ENCODE data around the gene ENDOU.
A peak's percentile ranks its signal among the peaks of the same experiment; 100 is the strongest.

Gene ENDOU

DNA sequence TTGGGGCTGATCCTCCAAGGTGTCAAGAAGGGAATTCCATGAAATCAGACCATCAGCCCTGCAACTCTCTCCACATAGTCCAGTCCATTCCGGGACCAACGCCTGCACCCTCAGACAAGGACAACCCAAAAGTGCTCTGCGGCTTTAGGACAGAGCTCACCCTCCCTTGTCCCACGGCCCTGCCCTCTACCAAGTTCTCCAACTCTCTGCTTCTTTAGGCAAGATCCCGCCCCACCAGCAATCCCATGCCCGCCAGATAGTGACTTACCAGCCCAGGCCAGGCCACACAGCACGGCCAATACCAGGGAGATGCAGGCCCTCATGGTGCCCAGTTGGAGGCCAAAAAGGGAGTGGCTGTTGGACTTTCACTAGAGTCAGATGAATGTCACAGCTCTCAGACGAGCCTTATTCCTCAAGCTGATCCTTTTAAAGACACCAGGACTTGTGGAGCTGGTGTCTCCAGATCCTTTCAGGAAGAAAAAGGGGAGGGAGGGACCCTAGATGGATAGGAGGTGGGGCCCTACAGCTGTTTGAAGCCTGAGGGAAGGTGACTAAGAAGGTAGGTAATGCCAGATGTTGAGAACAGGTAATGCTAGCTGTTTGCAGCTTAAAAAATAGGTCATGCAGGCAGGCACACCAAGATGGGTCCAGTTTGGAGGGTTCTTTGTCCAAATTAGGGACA lies at the start of gene ENDOU:
Gene ENDOU (minus strand): TSS at position 400 of the 682 bp plus-strand sequence. CDS start 77 bp downstream, at position 323.
- no peak for DNase-seq (ENCODE audit: low read depth in 2 of 2)

GRCh38 chr12:47774663-47775062 lies 49.4 kb upstream of the ENDOU start:
- no peak for DNase-seq (ENCODE audit: low read depth in 2 of 2)

DNA sequence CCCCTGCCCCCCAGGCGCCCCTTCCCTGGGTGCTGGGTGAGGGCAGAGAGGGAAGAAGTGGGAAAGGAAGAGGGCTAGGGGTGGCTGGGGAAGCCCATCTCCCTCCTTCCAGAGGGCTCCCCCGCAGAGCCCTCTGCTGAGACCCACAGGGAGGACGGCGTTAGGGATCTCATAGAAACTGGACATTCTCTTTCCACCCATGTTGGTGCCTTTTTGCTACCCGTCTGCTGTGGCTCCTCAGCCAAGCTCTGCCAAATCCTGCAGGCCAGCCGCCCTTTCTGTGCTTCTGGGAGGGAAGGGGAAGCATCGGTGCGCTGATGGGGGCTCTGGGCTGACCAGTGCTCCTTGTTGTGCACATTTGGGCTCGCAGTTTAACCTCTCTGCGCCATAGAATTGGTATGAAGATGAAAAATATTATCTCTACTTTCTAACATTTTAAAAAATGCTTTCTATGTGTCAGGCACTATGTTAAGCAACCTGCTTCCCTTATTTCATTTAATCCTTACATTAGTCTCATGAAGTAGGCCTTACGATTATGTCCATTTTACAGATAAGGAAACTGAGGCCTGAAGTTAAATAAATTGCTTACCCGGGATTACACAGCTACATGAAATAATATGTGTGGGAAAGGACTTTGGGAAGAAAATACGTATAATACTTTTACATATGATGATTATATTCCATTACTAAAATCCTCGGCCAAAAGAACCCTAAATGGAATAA lies 48.7 kb upstream of the ENDOU start:
- DNase-seq (ENCODE audit: low read depth in 2 of 2), result no peak

- DNase-seq (ENCODE audit: low read depth in 2 of 2), result peak; percentile 16 to 69
These were observed 48.0 kb upstream of the ENDOU start, which contains the start of gene SLC48A1 for GRCh38 chr12:47773062-47773857. Gene SLC48A1, plus strand, starts transcription at chr12:47773238. Its CDS starts 67 bp downstream, at chr12:47773305.

- DNase-seq (ENCODE audit: low read depth in 2 of 2), result no peak
These were observed 47.4 kb upstream of the ENDOU start for GRCh38 chr12:47772738-47773061.

DNA sequence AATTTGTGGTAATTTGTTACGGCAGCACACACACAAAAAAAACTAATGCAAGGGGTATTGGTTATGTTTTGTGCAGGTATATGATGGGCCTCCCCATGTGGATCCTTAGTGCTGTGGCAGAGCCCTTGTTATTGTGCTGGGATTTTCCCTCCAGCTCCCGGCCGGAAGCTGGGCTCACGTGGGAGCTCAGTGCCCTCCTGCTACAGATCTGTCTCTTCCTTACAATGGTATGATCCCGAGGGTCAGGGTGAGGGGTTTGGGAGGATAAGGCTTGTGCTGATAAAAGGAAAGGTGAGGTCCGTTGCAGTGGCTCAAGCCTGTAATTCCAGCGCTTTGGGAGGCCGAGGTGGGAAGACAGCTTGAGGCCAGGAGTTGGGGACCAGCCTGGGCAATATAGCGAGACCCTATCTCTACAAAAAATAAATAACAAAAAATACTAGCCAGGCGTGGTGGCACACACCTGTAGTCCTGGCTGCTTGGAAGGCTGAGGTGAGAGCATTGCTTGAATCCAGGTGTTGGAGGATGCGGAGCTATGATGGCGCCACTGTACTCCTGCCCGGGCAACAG lies 46.9 kb upstream of the ENDOU start:
- no peak for DNase-seq (ENCODE audit: low read depth in 2 of 2)

GRCh38 chr12:47771304-47771703 lies 46.0 kb upstream of the ENDOU start:
- no peak for DNase-seq (ENCODE audit: low read depth in 2 of 2)

GRCh38 chr12:47770086-47770726 lies 44.9 kb upstream of the ENDOU start:
- DNase-seq (ENCODE audit: low read depth in 2 of 2), result no peak

DNA sequence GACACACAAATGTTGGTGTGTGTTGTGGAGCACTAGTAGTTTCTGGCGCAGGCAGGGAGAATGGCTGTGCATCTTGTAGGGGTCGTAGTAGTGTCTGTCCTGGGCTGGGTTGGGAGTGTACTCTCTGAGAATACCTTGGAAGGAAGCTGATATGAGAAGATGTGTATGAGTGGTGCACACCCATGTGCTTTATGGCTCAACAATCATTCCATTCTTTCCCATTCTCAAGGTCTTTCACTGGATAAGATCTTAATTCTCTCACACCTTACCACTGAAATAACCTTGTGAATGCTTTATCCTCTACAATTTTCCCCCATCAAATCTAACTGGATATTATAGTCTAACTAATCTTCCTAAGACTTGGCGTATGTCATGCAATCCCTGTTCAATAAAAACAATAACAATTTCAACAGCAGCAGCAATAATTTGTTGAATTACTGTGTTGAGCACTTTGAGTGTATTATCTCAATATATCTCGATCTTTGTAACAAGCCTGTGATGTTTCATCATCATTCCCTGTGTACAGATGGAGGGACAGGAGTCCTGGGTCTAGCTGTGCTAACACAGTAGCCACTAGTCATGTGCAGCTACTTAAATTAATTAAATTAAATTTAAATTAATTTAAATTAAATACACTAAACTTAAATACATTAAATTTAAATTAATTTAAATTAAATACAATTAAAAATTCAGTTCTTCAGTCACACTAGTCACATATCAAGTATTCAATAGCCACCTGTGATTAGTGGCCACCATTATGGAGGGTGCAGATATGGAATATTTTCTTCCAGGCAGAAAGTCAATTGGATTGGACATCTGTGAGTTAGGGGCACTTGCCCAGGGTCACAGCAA lies 44.2 kb upstream of the ENDOU start:
- no peak for DNase-seq (ENCODE audit: low read depth in 2 of 2)

DNA sequence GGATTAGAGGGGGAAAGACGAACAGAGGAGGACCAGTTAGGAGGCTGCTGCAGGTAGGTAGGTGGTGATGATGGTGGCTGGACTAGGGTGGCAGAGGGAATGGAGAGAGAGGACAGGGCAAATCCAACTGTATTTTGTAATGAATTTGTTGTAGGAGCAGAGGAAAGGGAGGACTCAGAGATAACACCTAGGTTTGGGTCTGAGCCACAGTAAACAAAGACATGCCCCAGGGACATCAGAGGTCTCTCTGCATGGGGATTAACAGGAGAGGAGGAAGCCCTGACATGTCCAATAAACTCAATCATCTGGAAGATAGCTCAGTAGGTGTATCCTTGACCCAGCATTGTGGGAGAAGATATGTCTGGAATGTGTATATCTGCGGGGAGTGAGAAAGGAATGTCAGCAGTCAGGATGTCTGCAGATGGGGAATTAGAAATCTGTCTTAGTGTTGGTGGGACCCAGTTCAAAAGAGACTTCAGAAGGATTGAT lies 43.1 kb upstream of the ENDOU start:
- no peak for DNase-seq (ENCODE audit: low read depth in 2 of 2)

DNA sequence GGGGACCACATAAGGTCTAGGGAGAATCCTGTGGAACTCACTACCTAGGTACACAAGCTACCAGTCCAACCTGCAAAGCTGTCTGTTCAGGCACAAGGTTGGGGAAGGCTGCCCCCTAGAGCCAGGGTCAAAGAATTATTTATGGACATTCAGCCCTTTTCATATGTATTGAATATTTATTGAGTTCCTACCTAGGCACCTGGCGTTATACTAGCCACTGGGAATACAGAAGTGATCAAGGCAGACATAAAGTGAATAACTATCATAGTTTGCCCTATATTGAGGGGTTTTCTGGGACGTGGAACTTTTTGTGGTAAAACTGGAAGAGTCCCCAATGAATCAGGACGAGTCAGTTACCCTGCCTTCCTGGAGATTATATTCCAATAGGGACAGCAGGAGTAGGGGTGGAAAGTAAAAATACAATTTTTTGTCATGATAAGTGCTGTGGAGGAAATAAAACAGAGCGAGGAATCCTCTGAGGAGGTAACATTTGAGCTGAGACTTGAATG lies 42.0 kb upstream of the ENDOU start:
- DNase-seq (ENCODE audit: low read depth in 2 of 2), result peak; percentile 47 to 55

DNA sequence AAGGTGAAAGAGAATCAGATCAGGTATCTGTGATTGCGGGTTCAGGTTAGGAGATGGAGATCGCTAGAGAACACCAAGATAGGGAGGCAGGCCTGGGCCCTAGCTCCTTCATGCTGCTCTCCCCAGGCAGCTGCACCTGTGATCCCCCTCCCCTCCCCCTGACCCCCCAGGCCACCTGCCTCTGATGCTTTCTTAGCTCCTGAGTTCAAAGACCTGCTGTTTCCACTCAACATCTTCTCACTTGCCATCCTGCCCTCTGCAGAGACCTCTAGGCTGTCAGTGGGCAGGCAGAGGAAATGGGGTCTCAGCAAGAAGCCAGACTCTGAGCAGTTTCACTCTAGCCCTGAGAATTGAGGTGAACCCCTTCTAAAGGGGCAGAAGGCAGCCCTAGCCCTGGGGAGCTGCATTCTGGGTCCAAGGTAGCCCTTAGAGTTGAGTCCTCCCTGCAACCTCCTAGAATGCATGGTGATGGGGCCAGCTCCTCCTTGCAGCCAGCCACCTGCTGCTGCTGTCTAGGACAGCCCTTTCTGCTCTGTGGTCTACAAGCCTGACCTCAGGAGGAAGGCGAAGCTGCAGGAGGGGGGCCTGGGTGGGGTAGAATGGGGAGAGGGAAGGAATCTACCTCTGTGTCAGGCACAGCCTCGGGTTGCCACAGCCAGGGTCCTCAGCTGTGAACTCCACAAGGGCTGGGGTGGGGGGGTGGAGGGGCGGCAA lies 41.4 kb upstream of the ENDOU start:
- DNase-seq (ENCODE audit: low read depth in 2 of 2), result no peak

- no peak for DNase-seq (ENCODE audit: low read depth in 2 of 2)
These were observed 38.4 kb upstream of the ENDOU start for GRCh38 chr12:47763481-47764346.

GRCh38 chr12:47762850-47763465 lies 37.7 kb upstream of the ENDOU start:
- no peak for DNase-seq (ENCODE audit: low read depth in 2 of 2)

- DNase-seq (ENCODE audit: low read depth in 2 of 2), result peak; percentile 40 to 65
These were observed 33.8 kb upstream of the ENDOU start, which contains the start of gene RAPGEF3 for GRCh38 chr12:47758834-47759690. Gene RAPGEF3, minus strand, starts transcription at chr12:47758880. Its CDS starts 324 bp downstream, at chr12:47758556.

DNA sequence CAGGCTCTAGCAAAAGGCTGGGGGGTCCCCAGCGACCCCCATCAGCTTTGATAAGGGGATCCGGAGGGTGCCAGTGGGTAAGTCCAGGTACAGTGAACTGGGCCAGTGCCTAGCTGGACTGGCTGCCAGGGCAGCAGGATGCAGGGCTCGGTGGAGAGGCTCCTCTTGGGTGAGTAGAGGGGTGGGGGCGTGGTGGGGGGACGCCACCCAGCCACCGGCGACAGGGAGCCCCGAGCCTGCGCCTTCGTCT lies 33.2 kb upstream of the ENDOU start:
- no peak for DNase-seq (ENCODE audit: low read depth in 2 of 2)

DNA sequence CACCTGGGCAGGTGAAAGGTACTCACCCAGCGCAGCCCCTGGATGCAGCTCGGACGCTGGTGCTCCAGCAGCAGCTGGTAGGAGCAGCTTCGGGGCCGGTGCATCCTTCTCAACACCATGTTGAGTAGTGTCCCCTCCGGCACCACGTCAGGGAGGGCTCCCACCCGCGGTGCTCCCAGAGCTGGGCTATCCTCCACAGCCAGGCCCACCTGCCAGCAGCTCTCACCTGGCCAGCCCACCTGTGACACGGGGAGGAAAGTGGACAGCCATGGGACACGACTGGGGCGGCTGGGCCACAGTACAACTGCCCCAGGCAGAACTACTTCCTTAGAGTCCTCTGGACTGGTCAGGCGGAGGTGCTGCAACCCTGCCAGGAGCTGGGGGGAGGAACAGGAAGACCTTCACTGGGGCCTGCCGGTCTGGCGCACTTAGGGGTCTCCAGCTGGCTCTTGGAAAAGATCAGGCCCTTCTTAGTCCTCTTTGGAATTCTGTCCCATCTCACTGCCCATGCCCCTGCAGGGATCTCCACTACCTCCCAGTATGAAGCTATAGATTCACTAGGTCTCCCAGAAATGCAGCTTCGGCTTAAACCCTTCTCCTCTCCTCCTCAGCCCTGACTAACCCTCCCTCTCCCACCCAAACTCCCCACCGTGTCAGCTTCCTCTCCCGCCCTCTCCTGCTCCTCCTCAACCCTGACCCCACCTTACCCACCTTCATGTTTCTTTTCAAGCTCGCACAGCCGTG lies 32.7 kb upstream of the ENDOU start:
- no peak for DNase-seq (ENCODE audit: low read depth in 2 of 2)

All from stimulated activated CD8-positive, alpha-beta memory T cell treated with anti-CD3 and anti-CD28 coated beads, Interleukin-7, amount 100 ng/mL, for 4 hours (primary cell).